Tibial nerve (tissue), 4 donors: Measurements from ENCODE around the gene TBC1D22A.

Source experiments
- EP300 ChIP-seq, 2 donors: sonication (generic); formaldehyde crosslinking; IDR thresholded peaks; one replicate each; pipeline ENCODE4 v1.6.1; 2017; ENCODE audit warnings: antibody characterized with exemption in 2 of 2, mild to moderate bottlenecking in 1 of 2
- POLR2A ChIP-seq, 2 donors: fragments of 450-650 bp; IDR thresholded peaks; one replicate each; pipeline ENCODE4 v1.6.1; 2017; ENCODE audit warnings: antibody characterized with exemption in 2 of 2, mild to moderate bottlenecking in 2 of 2, moderate library complexity in 2 of 2
- TF ChIP-seq, protein P1 (sequence below), 5 experiments: fragments of 200-600 bp in 3 of 5; fragments of 450-650 bp in 2 of 5; sonication (generic) in 3 of 5; IDR thresholded peaks; one replicate each; pipeline ENCODE4 v1.5.1; 2016 to 2019; ENCODE audit warnings: antibody characterized with exemption in 5 of 5, mild to moderate bottlenecking in 3 of 5, moderate library complexity in 2 of 5

- TF ChIP-seq EP300 (IDR thresholded peaks at IDR 0.05): no peak
- TF ChIP-seq POLR2A (IDR thresholded peaks at IDR 0.05): no peak
- TF ChIP-seq, protein P1, sequence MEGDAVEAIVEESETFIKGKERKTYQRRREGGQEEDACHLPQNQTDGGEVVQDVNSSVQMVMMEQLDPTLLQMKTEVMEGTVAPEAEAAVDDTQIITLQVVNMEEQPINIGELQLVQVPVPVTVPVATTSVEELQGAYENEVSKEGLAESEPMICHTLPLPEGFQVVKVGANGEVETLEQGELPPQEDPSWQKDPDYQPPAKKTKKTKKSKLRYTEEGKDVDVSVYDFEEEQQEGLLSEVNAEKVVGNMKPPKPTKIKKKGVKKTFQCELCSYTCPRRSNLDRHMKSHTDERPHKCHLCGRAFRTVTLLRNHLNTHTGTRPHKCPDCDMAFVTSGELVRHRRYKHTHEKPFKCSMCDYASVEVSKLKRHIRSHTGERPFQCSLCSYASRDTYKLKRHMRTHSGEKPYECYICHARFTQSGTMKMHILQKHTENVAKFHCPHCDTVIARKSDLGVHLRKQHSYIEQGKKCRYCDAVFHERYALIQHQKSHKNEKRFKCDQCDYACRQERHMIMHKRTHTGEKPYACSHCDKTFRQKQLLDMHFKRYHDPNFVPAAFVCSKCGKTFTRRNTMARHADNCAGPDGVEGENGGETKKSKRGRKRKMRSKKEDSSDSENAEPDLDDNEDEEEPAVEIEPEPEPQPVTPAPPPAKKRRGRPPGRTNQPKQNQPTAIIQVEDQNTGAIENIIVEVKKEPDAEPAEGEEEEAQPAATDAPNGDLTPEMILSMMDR (IDR thresholded peaks at IDR 0.05): no peak
These were observed 443.1 kb downstream of the TBC1D22A start for GRCh38 chr22:47205554-47205953.
